ENCODE data around the gene FHL1.

- no peak for TF ChIP-seq CTCF (IDR thresholded peaks at IDR 0.05)
- TF ChIP-seq GABPA (IDR thresholded peaks at IDR 0.05; ENCODE audit: low read depth) = no peak
- TF ChIP-seq EZH2phosphoT487 (IDR thresholded peaks at IDR 0.05; ENCODE audit: borderline replicate concordance, low read depth) = no peak
- TF ChIP-seq FOXM1 (IDR thresholded peaks at IDR 0.05; ENCODE audit: low read depth) = no peak
- no peak for TF ChIP-seq TEAD4 (IDR thresholded peaks at IDR 0.05; ENCODE audit: borderline replicate concordance, insufficient read depth)
- TF ChIP-seq REST (IDR thresholded peaks at IDR 0.05; ENCODE audit: low read depth, low read length) = no peak
- TF ChIP-seq PBX3 (IDR thresholded peaks at IDR 0.05) = no peak
- no peak for TF ChIP-seq POLR2AphosphoS5 (IDR thresholded peaks at IDR 0.05; ENCODE audit: low read depth, low read length)
- no peak for TF ChIP-seq ZBTB33 (IDR thresholded peaks at IDR 0.05; ENCODE audit: borderline replicate concordance, low read depth)
- no peak for TF ChIP-seq NFIC (IDR thresholded peaks at IDR 0.05; ENCODE audit: borderline replicate concordance)
Observed at GRCh38 chrX:136115126-136115903, 32.0 kb upstream of the FHL1 start.
